GM12875 (cell line): ENCODE measurements around the gene LAMB3.

Source experiments
- H3K4me3 ChIP-seq: one replicate; pipeline ENCODE4 v1.5.1; 2011; ENCODE audit warnings: low read depth, low read length, control low read depth
- TF ChIP-seq, protein P1 (sequence below): IDR thresholded peaks from 2 replicates; pipeline ENCODE4 v1.5.1; 2011; ENCODE audit warnings: low read depth, mild to moderate bottlenecking, control low read depth, inconsistent platforms, low read length, moderate library complexity, borderline replicate concordance; ENCODE audit not compliant: insufficient read depth

LAMB3 gene

DNA sequence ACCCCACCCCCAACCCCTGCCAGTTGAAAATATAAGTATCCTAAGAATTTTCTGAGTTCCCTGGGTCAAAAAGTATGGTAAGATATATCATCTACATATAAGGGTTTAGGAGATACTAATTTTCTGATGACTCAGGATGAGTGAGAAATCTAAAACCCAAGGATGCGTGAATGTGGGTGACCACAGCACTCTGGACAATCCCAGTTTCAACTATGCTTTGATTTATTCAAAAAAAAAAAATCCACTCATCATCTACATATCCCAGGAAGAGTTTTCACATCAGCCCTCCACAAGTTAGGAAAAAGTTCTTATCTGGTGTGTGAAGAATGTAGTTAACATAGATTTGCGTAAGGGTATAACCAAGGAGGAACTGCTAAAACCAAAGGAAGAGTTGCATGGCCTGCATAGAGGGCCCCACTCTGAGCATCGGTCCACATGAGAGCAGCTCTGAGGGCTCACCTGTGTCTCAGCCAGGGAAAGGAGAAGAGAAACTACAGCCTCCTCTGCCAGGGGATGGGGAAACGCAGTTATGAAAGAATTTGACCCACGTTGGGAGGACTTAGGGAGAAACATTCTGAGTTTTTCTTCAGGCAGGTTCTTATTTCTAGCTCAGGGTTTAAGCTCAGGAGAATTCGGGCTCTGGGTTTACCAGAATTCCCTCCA, 18.8 kb downstream of the LAMB3 start:
- TF ChIP-seq, protein P1, sequence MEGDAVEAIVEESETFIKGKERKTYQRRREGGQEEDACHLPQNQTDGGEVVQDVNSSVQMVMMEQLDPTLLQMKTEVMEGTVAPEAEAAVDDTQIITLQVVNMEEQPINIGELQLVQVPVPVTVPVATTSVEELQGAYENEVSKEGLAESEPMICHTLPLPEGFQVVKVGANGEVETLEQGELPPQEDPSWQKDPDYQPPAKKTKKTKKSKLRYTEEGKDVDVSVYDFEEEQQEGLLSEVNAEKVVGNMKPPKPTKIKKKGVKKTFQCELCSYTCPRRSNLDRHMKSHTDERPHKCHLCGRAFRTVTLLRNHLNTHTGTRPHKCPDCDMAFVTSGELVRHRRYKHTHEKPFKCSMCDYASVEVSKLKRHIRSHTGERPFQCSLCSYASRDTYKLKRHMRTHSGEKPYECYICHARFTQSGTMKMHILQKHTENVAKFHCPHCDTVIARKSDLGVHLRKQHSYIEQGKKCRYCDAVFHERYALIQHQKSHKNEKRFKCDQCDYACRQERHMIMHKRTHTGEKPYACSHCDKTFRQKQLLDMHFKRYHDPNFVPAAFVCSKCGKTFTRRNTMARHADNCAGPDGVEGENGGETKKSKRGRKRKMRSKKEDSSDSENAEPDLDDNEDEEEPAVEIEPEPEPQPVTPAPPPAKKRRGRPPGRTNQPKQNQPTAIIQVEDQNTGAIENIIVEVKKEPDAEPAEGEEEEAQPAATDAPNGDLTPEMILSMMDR = no peak
- H3K4me3 ChIP-seq = no peak overlapping the region

DNA sequence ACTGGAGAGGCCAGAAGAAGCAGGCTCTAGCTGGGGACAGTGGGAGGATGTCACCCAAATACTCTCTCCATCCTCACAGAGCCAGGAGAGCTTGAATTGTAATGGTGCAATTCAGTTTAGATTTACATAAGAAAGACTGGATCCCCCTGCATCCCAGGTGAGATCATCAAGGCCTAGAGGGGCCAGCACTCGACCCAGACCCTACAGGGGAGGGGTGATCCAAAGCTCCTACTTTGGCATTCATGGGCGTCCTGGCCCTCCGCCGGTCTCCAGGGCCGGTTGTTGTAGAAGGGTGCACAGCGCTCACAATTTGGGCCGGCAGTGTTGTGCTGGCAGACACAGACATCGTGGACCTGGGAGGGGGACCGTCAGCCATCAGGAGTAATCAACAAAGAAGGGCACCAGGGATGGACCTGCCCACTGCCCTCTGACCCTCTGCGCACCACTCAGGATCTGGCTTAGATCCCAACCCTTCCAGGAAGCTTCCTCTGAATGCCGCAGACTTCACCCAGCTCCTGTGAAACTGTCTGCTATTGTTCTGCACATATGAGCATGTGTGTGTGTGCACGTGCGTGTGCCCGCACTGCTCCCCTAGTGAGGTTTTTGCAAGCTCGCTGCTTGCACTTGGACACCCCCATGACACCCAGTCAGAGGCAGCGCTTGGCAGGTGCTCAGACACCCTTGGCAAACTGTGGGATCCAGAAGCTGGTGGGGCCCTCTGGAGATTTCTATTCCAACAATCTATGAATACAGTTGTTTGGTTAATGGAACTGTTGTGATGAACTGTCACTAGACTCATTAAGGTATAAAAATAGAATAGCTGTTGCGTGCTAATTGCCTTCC, 21.6 kb downstream of the LAMB3 start:
- TF ChIP-seq, protein P1 = no peak
- H3K4me3 ChIP-seq = no peak overlapping the region

DNA sequence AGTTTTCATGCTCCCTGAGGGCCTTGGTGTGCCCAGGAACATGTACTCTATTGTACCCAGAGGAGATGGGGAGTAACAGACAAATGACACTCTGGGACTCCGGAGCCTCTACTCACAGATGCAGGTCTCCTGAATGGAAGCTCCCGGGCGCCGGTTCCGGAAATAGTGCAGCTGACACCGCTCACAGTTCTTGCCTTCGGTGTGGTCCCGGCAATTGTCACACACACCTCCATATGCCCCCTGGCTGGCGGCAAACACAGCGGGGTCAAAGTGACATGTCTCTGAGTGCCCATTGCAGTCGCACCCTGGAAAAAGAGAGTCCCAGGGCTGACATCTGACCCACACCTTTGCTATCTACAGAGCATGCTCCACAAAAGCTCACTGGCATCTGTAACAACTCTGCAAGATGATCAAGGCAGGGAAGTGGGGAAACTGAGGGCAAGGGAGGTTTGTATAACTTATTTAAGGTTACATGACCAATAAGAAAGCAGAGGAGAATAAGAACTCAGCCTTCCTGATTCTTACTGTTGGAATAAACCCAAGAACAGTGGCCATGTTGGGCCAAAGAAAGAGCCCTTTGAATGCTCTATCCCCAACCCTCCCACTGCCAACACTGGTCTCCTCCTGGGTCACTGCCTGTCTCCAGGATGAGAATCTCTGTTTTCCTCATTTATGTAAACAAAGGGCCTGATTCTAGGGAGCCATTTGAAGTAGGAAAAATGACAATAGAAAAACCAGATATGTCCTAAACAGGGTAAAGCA, 22.4 kb downstream of the LAMB3 start:
- TF ChIP-seq, protein P1 = no peak
- no peak overlapping the region for H3K4me3 ChIP-seq

DNA sequence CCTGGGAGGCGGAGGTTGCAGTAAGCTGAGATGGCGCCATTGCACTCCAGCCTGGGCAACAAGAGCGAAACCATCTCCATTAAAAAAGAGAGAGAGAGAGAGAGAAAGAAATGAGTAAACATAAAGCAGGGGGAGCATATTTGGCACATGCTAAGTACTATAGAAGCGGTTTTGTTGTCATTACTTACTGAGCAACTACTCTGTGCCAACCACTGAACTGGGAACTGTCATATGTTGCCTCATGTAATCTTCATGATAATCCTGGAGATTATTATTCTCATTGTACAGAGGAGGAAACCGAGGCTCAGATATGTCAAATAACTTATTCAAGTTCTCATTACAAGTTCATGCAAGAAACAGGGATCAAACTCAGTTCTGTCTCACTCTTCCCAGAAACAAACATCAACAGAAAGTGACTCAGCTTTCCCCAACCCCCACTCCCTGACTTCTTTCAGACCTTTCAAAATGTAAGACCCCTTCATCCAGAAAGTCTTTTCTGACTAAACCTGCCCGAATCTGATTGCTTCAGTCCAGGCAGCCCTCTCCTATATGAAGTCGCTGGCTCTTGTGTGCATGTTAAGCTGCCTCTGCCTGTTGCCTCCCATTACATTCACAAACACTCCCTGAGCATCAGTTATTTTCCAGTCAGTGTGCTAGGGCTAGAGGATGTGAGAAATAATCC, 23.5 kb downstream of the LAMB3 start:
- H3K4me3 ChIP-seq = no peak overlapping the region
- TF ChIP-seq, protein P1 = no peak

DNA sequence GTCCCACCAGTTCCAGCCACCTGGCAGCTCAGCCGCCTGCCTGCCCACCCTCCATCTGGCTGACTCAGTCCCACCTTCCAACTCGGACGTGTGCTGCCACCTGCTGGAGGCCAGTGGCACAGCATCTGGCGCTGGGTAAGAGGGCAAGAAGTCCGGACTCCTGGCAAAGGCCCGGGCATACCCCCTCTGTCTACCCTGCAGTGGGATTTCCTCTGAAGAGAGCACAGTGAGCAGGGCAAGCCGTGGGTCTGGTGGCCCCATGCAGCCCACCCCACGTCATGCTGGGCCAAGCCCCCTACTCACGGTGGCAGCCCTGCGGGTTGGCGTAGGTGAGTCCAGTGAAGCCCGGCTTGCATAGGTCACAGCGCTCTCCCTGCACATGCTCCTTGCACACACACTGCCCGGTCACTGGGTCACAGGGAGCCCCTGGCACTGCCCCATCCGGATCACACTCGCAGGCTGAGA, 24.5 kb downstream of the LAMB3 start:
- H3K4me3 ChIP-seq = no peak overlapping the region
- TF ChIP-seq, protein P1 = peak; percentile 98

DNA sequence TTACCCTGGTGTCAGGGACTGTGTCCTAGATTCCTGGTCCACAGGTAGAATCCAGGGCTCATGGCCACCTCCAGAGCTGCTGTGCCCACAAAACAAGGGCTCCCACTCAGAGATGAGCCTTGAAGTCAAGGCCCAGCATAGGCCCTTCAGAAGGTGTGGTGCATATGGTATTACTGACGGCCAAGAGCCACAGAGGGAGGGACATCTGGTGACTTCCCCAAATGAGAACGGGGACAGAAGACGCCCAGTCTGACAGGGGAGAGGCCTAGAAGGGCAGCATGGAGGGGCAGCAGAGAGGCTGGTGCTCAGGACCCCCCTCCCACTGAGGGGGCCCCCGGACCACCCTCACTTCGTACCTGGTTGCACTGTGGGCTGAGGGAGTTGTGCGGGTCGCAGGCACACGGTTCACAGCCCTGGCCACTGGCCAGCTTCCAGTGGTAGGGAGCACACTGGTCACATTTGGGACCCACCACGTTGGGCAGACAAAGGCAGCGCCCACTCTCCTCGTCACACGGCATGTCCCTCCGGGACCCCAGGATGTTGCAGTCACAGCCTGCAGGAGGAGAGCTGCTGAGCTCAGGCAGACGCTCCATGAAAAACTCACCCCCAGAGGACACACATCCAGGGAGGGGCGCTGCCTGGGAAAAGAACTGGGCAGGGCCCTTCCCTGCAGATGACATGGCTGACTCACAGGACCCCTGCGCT, 25.0 kb downstream of the LAMB3 start:
- H3K4me3 ChIP-seq = no peak overlapping the region
- TF ChIP-seq, protein P1 = no peak
